Lung (tissue), 12 donors: ENCODE measurements around the gene GPATCH4. TPM values are rescaled to one million over a fixed set of nuclear protein-coding genes. Genes with fewer than 3 reads are reported as not detected.
"Not testable (repeated sequence)": the region's sequence is repeated elsewhere in the genome, so short reads cannot be mapped to it uniquely, and the experiment has no call there.

Source experiments
- ATAC-seq: fragments of 200-7000 bp; cut with Tn5 transposase; one replicate; pipeline ENCODE4 v1.9.1; 2020; ENCODE audit warnings: moderate number of reproducible peaks; ENCODE audit not compliant: insufficient read depth, low FRiP score
- DNase-seq, 3 donors: peaks; one replicate each; pipeline ENCODE4 v3.0.0-alpha.2; 2013 to 2017
- H3K27ac ChIP-seq, 2 donors: one replicate each; pipeline ENCODE4 v1.5.1; 2013; ENCODE audit warnings: mild to moderate bottlenecking in 2 of 2, moderate library complexity in 2 of 2, control low read depth in 1 of 2, inconsistent platforms in 1 of 2, low read depth in 1 of 2, low read length in 1 of 2
- H3K27me3 ChIP-seq, 3 donors: one replicate each; pipeline ENCODE4 v1.5.1; 2013; ENCODE audit warnings: low read length in 2 of 3; ENCODE audit not compliant: control insufficient read depth in 3 of 3, insufficient read depth in 3 of 3
- H3K36me3 ChIP-seq, 4 donors: one replicate each; pipeline ENCODE4 v1.5.1; 2013; ENCODE audit warnings: low read length in 4 of 4, mild to moderate bottlenecking in 1 of 4, moderate library complexity in 1 of 4; ENCODE audit not compliant: control insufficient read depth in 4 of 4, insufficient read depth in 4 of 4
- H3K4me1 ChIP-seq, 5 donors: one replicate each; pipeline ENCODE4 v1.5.1; 2013; ENCODE audit warnings: low read length in 5 of 5, mild to moderate bottlenecking in 2 of 5, moderate library complexity in 1 of 5; ENCODE audit not compliant: control insufficient read depth in 5 of 5, insufficient read depth in 5 of 5
- H3K4me3 ChIP-seq: one replicate; pipeline ENCODE4 v1.5.1; 2013; ENCODE audit warnings: mild to moderate bottlenecking, control low read depth, moderate library complexity
- H3K9ac ChIP-seq, 2 donors: one replicate each; pipeline ENCODE4 v1.5.1; 2013; ENCODE audit warnings: low read length in 2 of 2, control low read depth in 1 of 2; ENCODE audit not compliant: insufficient read depth in 1 of 2
- H3K9me3 ChIP-seq, 4 donors: one replicate each; pipeline ENCODE4 v1.5.1; 2013; ENCODE audit warnings: low read length in 3 of 4, mild to moderate bottlenecking in 1 of 4, moderate library complexity in 1 of 4; ENCODE audit not compliant: control insufficient read depth in 4 of 4, insufficient read depth in 3 of 4
- WGBS, 2 donors: extraction: QIAGEN DNeasy Blood & Tissue Kit; methylation state at CpG; one replicate each; pipeline ENCODE4 v1.1.7; 2013; 5-methylcytosine and 5-hydroxymethylcytosine counted together
- polyA plus RNA-seq, 2 donors: library from polyadenylated mRNA; stranded (reverse); fragments of 200-250 nt; gene quantifications; one replicate each; pipeline ENCODE4 v1.2.1, GENCODE V29; 2013
- total RNA-seq, 2 donors: library from RNA; depleted of rRNA in 1 of 2; stranded (reverse); fragments of >200 nt in 1 of 2; gene quantifications; one replicate each; pipeline ENCODE4 v1.2.1, GENCODE V29; 2014 to 2021
- TF ChIP-seq, protein P1 (sequence below): IDR thresholded peaks from 2 replicates; pipeline ENCODE4 v1.5.1; 2012; ENCODE audit warnings: mild to moderate bottlenecking; ENCODE audit errors: control extremely low read depth, extremely low read depth
- donor health status: control.
- donor health status: control.
- donor health status: Bipolar disorder and iron deficiency.
- donor health status: healthy.
- donor health status: DM: yes; HTN: yes; CAD: no.

Gene GPATCH4
- total and polyA plus RNA-seq, 4 donors: 11.9 to 34.3 (median 24.6) TPM

DNA sequence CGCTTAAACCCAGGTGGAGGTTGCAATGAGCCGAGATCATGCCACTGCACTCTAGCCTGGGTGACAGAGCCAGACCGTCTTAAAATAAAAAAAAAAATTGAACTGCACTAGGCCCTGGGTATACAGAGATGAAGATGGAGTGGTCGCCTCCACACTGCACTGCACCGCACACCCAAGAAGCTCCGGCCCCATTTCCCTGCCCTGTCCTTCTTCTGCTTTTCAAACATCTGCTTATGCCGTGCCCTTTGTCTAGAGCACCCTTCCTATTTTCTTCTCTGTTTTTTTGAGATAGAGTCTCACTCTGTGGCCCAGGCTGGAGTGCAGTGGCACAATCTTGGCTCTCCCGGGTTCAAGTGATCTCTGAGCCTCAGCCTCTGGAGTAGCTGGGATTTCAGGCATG is 46.3 kb downstream of the GPATCH4 start:
- Histone ChIP-seq H3K27ac (no peak overlapping the region), H3K9me3 (no peaks in the 10 kb centered on the region), H3K9ac (no peak overlapping the region), H3K27me3 (no peaks in the 10 kb centered on the region), H3K36me3 (peaks cover 0 to 8% (median 0%) of the 10 kb centered on the region in 4 donors), H3K4me1 (no peaks in the 10 kb centered on the region), H3K4me3 (no peak overlapping the region)
- ATAC-seq (no peak), DNase-seq (no peak)
- TF ChIP-seq, protein P1, sequence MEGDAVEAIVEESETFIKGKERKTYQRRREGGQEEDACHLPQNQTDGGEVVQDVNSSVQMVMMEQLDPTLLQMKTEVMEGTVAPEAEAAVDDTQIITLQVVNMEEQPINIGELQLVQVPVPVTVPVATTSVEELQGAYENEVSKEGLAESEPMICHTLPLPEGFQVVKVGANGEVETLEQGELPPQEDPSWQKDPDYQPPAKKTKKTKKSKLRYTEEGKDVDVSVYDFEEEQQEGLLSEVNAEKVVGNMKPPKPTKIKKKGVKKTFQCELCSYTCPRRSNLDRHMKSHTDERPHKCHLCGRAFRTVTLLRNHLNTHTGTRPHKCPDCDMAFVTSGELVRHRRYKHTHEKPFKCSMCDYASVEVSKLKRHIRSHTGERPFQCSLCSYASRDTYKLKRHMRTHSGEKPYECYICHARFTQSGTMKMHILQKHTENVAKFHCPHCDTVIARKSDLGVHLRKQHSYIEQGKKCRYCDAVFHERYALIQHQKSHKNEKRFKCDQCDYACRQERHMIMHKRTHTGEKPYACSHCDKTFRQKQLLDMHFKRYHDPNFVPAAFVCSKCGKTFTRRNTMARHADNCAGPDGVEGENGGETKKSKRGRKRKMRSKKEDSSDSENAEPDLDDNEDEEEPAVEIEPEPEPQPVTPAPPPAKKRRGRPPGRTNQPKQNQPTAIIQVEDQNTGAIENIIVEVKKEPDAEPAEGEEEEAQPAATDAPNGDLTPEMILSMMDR: no peak
- whole genome bisulfite sequencing, 2 donors: 67 to 75% methylated on average over 8 of the region's 8 CpGs

DNA sequence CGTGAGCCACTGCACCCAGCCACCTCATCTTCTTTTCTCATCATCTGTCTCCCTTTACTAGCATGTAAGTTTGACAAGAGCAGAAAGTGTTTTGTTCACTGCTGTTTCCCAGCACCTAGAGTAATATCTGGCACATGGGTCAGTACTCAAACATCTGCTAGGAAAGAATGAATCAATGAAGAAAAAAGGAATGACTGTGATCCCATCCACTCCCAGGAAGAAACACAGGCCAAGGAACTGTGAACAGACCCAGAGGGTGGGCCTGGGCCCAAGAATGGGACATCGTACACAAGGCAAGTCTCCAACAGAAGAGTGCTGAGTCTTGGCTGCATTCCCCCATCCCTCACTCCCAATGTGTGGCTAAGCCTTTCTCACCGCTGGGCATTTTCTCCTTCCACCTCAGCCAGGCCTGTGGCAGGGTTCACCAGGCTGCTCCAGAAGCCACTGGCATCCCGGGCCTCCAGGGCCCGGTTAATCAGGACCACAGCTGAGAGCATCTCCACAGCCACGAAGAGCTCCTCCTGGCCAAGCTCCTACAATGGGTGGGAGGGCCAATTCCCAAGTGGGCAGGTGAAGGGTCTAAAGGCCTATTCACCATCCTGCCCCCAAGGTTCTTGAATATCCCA is 47.3 kb downstream of the GPATCH4 start:
- no peak for DNase-seq
- Histone ChIP-seq H3K36me3 (peaks cover 0 to 8% (median 0%) of the 10 kb centered on the region in 4 donors), H3K27ac (no peak overlapping the region), H3K4me3 (no peak overlapping the region), H3K4me1 (no peaks in the 10 kb centered on the region), H3K9me3 (no peaks in the 10 kb centered on the region), H3K27me3 (no peaks in the 10 kb centered on the region), H3K9ac (peak overlapping the region in 1 of 2 donors; percentile 23)
- 88 to 90% methylated on average over 6 of the region's 6 CpGs for WGBS, 2 donors
- TF ChIP-seq, protein P1: no peak
- no peak for ATAC-seq

DNA sequence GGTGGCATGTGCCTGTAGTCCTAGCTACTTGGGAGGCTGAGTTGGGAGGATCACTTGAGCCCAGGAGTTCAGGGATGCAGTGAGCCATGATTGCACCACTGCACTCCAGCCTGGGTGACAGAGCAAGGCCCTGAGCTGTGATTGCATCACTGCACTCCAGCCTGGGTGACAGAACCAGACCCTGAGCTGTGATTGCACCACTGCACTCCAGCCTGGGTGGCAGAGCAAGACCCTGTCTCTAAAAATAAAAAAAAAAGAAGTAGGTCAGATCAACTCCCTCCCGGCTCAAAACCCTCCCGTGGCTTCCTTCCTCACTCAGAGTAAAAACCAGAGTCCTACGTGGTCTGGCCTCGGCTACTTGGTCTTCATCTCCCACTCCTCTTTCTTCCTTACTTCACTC is 48.3 kb downstream of the GPATCH4 start:
- not testable (repeated sequence) for H3K9me3 ChIP-seq, H3K4me3 ChIP-seq, H3K4me1 ChIP-seq, H3K9ac ChIP-seq, H3K27ac ChIP-seq, DNase-seq, H3K27me3 ChIP-seq, ATAC-seq
- H3K36me3 ChIP-seq: peaks cover 0 to 13% (median 0%) of the 10 kb centered on the region in 4 donors
- 21 to 65% methylated on average over 4 of the region's 4 CpGs for WGBS, 2 donors

DNA sequence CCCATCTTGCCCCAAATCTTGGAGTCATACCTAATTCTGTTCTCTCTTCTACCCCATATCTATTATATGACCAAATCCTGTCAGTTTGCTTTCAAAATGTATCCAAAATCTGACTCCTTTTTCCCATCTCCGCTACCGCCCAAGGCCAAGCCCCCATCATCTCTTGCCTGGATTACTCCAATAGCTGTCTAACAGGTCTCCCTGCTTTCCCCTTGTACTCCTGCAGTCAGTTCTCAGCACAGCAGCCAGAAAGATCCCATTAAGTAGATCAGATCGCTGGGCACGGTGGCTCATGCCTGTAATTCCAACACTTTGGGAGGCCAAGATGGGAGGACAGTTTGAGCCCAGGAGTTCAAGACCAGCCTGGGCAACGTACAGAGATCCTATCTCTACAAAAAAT is 48.8 kb downstream of the GPATCH4 start:
- H3K27ac ChIP-seq: no peak overlapping the region
- H3K36me3 ChIP-seq: peaks cover 0 to 13% (median 0%) of the 10 kb centered on the region in 4 donors
- TF ChIP-seq, protein P1: no peak
- H3K4me3 ChIP-seq: no peak overlapping the region
- H3K9me3 ChIP-seq: no peaks in the 10 kb centered on the region
- ATAC-seq (no peak), DNase-seq (no peak)
- no peaks in the 10 kb centered on the region for H3K27me3 ChIP-seq
- WGBS, 2 donors: 75 to 76% methylated on average over 5 of the region's 5 CpGs
- no peak overlapping the region for H3K9ac ChIP-seq
- no peaks in the 10 kb centered on the region for H3K4me1 ChIP-seq
